GM19193 (cell line): ENCODE results near the gene BRAT1.

Source experiments
- POLR2A ChIP-seq: IDR thresholded peaks from 4 replicates; pipeline ENCODE4 v1.6.1; 2011; ENCODE audit not compliant: insufficient read depth, insufficient read length; ENCODE audit errors: extremely low read depth

BRAT1 gene

GRCh38 chr7:2592375-2592865 is 37.1 kb upstream of the BRAT1 start:
- no peak for TF ChIP-seq POLR2A

DNA sequence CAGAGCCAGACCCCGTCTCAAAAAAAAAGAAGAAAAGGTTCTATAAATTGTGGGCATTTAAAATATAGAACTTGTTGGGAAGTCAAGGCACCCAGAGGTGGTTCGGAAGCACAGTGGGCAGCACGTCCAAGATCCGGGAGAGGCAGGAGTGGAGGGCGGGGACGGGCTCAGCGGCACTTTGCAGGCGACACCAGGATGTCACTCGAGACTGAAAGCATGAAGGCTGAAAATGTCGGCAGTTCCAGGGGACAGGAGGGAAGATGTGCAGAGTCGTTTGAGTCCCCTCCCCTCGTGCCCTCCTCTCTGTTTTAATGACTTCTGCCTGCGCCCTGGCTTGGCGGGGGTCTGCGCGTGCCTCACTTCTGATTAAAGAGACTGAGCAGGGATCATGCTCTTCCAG is 34.0 kb upstream of the BRAT1 start:
- no peak for TF ChIP-seq POLR2A

- TF ChIP-seq POLR2A = no peak
Measured at GRCh38 chr7:2587778-2588177, 32.5 kb upstream of the BRAT1 start.

- no peak for TF ChIP-seq POLR2A
Measured at GRCh38 chr7:2587134-2587533, 31.8 kb upstream of the BRAT1 start.

DNA sequence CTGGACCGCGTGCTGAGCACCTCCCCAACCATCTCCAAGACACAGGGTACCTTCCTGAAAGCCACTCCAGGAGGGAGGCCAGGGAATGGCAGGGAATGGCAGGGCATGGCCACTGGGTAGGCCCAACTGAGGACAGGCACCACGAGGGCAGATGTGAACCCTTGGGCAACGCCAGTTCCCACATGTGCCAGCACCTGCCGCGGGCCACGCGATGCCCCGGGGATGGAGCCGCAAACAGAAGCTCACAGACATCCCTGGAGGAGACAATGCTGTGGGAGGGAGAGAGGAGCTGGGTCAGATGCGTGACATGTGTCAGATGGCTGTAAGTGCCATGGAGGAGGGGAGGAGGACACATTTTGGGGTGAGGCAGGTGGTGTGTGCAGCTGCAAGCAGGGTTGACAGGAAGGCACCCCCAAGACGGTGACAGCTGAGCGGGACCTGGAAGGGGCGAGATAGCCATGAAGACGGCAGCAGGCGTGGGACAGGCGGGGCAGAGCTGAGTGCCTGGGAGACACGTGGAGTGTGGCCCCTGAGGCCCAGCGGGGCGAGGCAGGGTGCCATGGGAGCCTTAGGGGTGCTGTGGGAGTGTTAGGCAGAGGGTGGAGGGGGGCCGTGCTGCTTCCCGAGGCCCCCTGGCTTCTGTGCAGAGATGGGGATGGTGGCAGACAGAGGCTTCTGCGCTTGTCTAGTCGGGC is 31.1 kb upstream of the BRAT1 start:
- TF ChIP-seq POLR2A = no peak

GRCh38 chr7:2585446-2585845 is 30.1 kb upstream of the BRAT1 start:
- no peak for TF ChIP-seq POLR2A

DNA sequence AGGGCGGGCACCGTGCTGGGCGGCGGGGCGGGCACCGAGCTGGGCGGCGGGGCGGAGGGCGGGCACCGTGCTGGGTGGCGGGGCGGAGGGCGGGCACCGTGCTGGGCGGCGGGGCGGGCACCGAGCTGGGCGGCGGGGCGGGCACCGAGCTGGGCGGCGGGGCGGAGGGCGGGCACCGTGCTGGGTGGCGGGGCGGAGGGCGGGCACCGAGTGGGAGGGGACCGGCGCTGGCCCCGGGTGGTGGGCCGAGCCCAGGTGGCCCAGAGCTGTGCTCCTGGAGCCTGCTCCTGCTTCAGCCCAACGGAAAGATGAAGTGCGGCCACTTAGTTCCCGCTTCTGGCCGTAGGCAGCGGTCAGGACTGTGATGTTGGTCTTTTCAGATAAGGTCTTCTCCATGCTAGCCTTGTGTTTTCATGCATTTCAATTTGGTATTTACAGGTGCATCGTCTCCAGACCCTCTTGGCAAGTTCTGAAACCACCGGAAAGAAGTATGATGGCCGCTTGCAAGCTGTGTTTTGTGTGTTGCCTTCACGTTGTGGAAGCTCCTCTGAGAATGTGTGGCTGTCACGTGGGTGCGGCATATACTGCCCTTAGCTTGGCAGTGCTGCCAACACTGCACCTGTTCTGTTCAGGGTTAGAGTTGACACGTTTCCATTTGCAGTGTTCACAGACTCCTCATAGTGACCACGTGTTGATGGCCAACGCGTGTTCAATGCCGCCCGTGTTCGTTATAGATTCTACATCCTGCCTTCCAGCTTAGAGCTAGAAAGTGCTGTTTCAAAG is 28.7 kb upstream of the BRAT1 start:
- no peak for TF ChIP-seq POLR2A

DNA sequence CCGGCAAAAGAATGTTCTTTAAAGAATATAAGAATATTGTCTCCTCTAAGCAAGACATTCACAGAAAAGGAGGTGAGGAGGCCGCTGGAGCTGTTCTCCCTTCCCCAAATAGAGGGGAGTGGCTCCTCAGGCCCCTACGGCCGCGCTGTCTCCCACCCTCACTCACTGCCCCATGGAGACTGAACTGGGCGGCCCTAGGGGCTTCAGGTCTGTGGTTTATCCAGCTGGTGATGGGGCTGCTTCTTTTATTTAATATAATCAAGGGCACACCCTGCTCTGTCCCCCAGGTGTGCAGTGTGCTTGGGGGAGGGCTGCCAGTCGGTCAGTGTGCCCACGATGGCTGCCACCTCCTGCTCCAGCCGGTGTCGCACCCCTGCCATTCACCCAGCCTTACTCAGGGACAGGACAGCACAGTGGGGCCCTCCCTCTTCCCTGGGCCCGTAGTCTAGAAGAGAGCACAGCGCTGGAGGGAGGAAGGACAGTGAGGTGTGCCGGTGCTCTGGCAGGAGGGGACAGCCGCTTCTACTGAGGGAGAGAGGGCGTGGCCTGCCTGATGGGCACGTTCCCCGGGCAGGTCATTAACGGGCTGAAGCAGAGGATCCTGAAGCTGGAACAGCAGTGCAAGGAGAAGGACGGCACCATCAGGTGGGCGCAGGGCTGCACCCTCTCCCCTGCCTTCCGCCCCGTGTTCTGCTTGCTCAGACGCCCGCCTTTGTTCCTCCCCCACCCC is 26.8 kb upstream of the BRAT1 start:
- no peak for TF ChIP-seq POLR2A

GRCh38 chr7:2580636-2581035 is 25.3 kb upstream of the BRAT1 start:
- no peak for TF ChIP-seq POLR2A

DNA sequence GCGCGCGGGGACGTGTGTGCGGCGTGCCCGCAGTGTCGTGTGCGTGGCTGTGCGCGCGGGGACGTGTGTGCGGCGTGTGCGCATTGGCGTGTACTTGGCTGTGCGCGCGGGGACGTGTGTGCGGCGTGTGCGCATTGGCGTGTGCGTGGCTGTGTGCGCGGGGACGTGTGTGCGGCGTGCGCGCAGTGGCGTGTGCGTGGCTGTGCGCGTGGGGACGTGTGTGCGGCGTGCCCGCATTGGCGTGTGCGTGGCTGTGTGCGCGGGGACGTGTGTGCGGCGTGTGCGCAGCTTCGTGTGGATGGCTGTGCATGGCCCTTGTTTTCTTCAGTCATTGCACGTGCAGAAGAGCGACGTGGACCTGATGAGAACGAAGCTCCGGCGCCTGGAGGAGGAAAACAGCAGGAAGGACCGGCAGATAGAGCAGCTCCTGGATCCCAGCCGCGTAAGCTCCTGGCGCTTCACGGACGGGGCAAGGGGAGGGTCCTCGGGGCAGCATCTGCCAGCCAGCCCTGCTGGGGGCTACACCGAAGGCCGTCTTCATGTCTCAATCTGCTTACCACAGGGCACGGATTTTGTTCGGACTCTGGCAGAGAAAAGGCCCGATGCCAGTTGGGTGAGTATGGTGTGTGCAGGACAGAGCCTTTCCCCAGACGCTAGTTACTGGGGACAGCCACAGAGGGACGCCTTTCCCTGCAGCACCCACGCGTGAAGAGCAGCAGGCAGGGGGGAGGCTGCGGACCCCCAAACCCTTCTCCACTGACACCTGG is 22.8 kb upstream of the BRAT1 start:
- TF ChIP-seq POLR2A = no peak

DNA sequence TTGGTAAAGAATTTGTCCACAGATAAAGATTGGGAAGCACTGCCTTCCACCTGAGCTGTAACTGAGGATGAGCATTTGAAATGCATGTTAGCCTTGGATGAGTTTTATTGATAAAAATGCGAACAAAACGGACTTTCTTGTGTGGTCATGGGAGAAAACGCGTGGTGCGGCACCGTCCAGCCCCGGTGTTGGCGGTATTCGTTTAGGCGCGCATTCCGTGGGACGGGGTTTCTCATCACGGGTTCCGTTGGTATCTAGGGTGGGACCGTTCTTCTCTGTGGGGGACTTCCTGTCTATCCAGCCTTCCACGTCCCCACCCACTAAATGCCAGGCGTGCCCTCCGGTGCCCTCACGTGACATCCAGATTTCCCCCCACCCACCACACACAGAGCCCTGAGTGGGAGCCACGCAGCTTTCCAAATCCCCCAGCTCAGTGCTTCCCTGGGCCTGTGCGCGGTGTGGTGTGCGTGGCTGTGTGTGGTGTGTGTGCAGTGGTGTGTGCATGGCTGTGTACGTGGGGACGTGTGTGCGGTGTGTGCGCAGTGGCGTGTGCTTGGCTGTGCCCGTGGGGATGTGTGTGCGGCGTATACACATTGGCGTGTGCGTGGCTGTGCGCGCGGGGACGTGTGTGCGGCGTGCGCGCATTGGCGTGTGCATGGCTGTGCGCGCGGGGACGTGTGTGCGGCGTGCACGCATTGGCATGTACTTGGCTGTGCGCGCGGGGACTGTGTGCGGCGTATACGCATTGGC is 21.6 kb upstream of the BRAT1 start:
- TF ChIP-seq POLR2A = no peak

DNA sequence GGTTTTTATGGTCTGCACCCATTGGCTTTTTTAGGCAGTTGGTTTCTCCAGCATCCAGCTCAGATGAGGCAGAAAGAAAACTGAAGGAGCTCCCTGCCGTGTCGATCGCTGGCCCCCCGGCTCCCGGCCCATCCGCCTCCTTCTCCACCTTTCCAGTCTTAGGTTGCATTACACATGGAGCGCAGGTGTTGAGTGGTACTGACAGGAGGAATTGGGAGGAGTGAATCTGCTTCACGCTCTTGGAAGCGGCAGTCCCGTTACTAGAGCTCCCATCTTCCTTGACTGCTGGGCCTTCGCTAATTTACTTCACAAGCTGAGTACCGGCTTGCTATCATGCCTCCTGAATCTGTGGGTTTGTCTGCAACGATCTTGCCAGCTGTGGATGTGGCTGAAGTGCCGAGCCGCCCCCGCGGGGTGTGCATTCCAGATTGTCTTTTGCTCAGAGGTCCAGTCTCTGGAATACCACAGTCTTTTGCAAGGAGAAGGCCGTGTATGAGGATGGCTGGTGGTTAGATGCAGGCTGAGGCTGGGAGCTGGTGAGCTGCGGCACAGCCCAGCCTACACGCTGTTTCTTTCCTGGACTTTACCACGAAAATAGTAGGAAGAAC is 20.5 kb upstream of the BRAT1 start:
- no peak for TF ChIP-seq POLR2A

GRCh38 chr7:2575046-2575732 is 19.9 kb upstream of the BRAT1 start:
- TF ChIP-seq POLR2A = no peak
